GM10248 (cell line): ENCODE measurements around the gene MEF2C.

Experiments used
- CTCF ChIA-PET: fragments of 300-600 bp; sonication (Branson Sonifier 250); formaldehyde crosslinking; extraction: SDS; loops from one replicate; lab custom pipeline; 2021; ENCODE audit warnings: antibody characterized with exemption; lab: Yijun Ruan, JAX
- POLR2A ChIA-PET: fragments of 350-650 bp; sonication (Branson Sonifier 250); formaldehyde crosslinking; extraction: SDS; loops from one replicate; lab custom pipeline; 2020; ENCODE audit warnings: antibody characterized with exemption; lab: Yijun Ruan, JAX
- DNase-seq: peaks from one replicate; pipeline ENCODE4 v3.0.0; 2012; ENCODE audit errors: extremely low spot score
- CTCF ChIP-seq: IDR thresholded peaks from 2 replicates; pipeline ENCODE4 v1.5.1; 2012; ENCODE audit warnings: mild to moderate bottlenecking, low read depth; ENCODE audit errors: extremely low read depth, missing control alignments, control extremely low read depth

MEF2C gene

DNA sequence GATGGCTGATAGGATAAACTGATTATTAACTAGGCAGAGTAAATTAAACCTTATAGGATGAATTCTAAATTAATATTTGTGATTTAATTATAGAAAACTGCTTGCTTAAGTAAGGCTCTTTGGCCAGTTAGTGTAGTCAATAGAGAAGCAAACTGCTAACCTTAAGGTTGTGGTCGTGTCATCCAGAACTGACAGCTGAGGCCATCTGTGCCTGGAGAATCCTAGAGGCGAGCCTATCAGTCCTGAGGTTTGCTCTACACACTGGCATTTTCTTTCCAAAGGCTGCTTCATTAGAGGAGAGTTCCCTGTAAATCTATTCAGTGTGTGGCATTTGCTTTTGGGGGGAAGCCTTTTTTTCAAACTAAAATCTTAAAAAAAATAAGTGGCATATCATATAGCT, 169.2 kb downstream of the MEF2C start:
- ChIA-PET CTCF (interaction anchor here (0.9 to 3.5 kb wide), 4 partner anchors 14 to 932 kb away, joined by 3 to 31 read pairs (median 7); no protein-coding TSS in a partner anchor), POLR2A (no interaction called here)
- DNase-seq = no peak
- TF ChIP-seq CTCF = no peak

DNA sequence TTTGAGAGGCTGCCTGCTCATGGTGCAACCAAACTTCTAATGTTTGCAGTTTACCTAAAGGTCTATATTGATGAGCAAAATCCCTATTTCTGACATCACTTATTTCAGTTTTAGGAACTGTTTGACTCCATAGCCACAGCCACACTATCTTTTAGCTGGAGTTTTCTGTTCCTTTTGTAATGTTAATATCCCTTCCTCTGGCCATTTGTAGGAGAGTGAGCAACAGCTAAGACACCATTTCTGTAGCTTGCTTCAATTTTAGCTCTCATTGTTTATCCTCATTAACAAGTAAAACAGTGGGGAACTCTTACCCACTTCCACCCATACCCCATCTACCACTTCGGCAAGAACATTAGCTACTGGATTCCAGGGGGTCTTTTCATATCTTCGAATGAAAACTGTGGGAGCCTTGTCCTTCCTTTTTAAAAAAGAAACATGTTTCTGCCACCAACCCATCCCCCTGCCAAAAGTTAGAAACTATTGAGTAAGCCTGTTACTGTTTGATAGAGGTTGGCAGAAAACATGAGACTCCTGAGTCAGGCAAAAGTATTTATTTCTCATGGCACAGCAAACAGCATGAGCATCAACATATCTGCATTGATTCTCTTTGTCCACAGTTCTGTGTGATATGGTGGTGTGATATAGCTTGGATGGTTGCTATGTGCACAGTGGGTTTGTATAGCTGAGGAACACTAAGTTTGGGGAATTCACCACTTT, 174.1 kb downstream of the MEF2C start:
- no peak for DNase-seq
- no peak for TF ChIP-seq CTCF
- POLR2A ChIA-PET = no interaction called here
- CTCF ChIA-PET = interaction anchor here (0.9 to 3.4 kb wide), 4 partner anchors 18 to 928 kb away, joined by 3 to 9 read pairs (median 4); no protein-coding TSS in a partner anchor

DNA sequence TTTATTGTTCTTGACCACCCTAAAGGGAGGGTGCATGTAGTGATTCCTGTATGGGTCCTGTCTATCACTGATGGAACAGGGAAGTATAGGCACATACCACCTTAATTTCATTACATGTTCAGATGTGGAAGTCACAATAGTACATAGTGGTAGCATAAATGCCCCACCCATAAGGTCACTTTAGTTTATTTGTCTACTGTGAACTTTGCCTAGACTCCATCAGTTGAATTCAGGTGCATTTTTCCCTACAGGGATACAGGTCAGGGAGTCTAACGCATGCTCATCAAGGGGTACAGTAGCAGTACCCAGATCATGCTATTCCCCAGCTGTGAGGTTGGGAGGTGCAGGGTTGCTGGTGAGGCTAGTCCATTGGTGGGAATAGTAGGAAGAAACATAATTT, 175.0 kb downstream of the MEF2C start:
- ChIA-PET POLR2A (no interaction called here), CTCF (interaction anchor here (1.2 to 3.4 kb wide), 3 partner anchors 10 to 20 kb away, joined by 5 to 9 read pairs (median 7); no protein-coding TSS in a partner anchor)
- DNase-seq = no peak
- TF ChIP-seq CTCF = no peak

- no peak for DNase-seq
- POLR2A ChIA-PET = no interaction called here
- TF ChIP-seq CTCF = no peak
- CTCF ChIA-PET = interaction anchor here (0.9 to 3.4 kb wide), 4 partner anchors 9 to 1558 kb away, joined by 3 to 9 read pairs (median 6); no protein-coding TSS in a partner anchor
Observed at GRCh38 chr5:88707216-88707965, 175.6 kb downstream of the MEF2C start.

DNA sequence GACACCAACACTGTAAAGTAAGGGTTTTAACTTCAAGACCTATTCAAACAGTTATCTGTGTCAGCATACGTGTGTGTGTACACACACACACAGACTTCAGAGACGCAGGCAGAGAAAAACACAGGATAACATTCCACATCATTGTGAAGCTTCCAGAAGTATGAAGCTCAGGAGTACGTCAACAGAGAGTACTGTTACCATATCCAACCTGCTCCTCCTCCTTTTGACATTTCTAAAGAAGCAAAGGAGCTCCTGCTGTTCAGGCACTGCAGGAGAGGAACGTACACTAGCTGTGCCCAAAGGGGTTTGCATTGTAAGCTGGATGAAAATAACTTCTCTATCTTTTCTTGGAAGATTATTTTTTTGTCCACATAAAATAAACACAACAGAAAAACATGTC, 180.7 kb downstream of the MEF2C start:
- no peak for DNase-seq
- CTCF ChIA-PET = interaction anchor here (0.9 to 7.4 kb wide), 4 partner anchors 12 to 921 kb away, joined by 3 to 44 read pairs (median 6); no protein-coding TSS in a partner anchor
- TF ChIP-seq CTCF = no peak
- POLR2A ChIA-PET = no interaction called here

GRCh38 chr5:88700121-88700520, 182.9 kb downstream of the MEF2C start:
- ChIA-PET POLR2A (no interaction called here), CTCF (interaction anchor here (3.1 to 7.4 kb wide), 2 partner anchors 9 to 919 kb away, joined by 8 to 44 read pairs; no protein-coding TSS in a partner anchor)
- TF ChIP-seq CTCF = no peak
- DNase-seq = no peak
